HepG2 (cell line): Measurements from ENCODE around the gene LMAN2. TPM values are rescaled to one million over a fixed set of nuclear protein-coding genes. Genes with fewer than 3 reads are reported as not detected.

ENCODE experiments used
- DNMT3B ChIP-seq: conservative IDR thresholded peaks from 2 replicates; pipeline ENCODE4 v1.6.1; 2016; ENCODE audit warnings: missing biosample characterization, control low read depth
- HNRNPL ChIP-seq: fragments of 200-400 bp; formaldehyde crosslinking; IDR thresholded peaks from 2 replicates; pipeline ENCODE4 v1.6.1; 2017; ENCODE audit warnings: mild to moderate bottlenecking, low read depth, low read length
- MXD4 ChIP-seq: IDR thresholded peaks from 2 replicates; pipeline ENCODE4 v1.6.1; 2016; ENCODE audit warnings: mild to moderate bottlenecking, missing biosample characterization, missing genetic modification reagents
- NFATC3 ChIP-seq: sonication (generic); formaldehyde crosslinking; IDR thresholded peaks from 2 replicates; pipeline ENCODE4 v1.5.1; 2020; ENCODE audit warnings: mild to moderate bottlenecking, missing genetic modification reagents
- NFE2L2 ChIP-seq: fragments of 150-350 bp; IDR thresholded peaks from 2 replicates; pipeline ENCODE4 v1.6.1; 2014; ENCODE audit warnings: low read length
- SNAPC2 ChIP-seq: sonication (generic); formaldehyde crosslinking; IDR thresholded peaks from 2 replicates; pipeline ENCODE4 v1.8.1; 2022; ENCODE audit warnings: mild to moderate bottlenecking, missing genetic modification reagents
- ZFP36 ChIP-seq: fragments of 150-350 bp; IDR thresholded peaks from 2 replicates; pipeline ENCODE4 v1.6.1; 2018; ENCODE audit warnings: borderline replicate concordance, low read length, low read depth; ENCODE audit not compliant: partially characterized antibody
- ZNF562 ChIP-seq: sonication (generic); formaldehyde crosslinking; IDR thresholded peaks from 2 replicates; pipeline ENCODE4 v1.8.0; 2022; ENCODE audit warnings: missing genetic modification reagents, borderline replicate concordance
- ZNF746 ChIP-seq: sonication (generic); formaldehyde crosslinking; IDR thresholded peaks from 2 replicates; pipeline ENCODE4 v1.8.0; 2022; ENCODE audit warnings: mild to moderate bottlenecking, missing genetic modification reagents
- polyA plus RNA-seq, 8 experiments: library from polyadenylated mRNA; depleted of rRNA in 3 of 8; stranded (reverse) in 7 of 8; unstranded in 1 of 8; fragments of >200 nt; fragmentation: Illumina TruSeq in 4 of 8; extraction: Trizol in 4 of 8; gene quantifications; 2 replicates each; pipeline versions ENCODE4 v1.2.1 to v1.2.3, GENCODE V29; 2011 to 2016; ENCODE audit warnings: low read depth in 4 of 8, missing spikeins in 1 of 8, mixed read lengths in 1 of 8; ENCODE audit not compliant: insufficient read depth in 1 of 8
- total RNA-seq, 5 experiments: library from RNA; depleted of rRNA; stranded (reverse); fragments of >200 nt; fragmentation: Illumina TruSeq; extraction: Trizol; gene quantifications; 2 replicates each; pipeline ENCODE4 v1.2.3, GENCODE V29; 2016; ENCODE audit warnings: low read depth in 1 of 5
- TF ChIP-seq, protein P1 (sequence below): sonication (generic); formaldehyde crosslinking; IDR thresholded peaks from 2 replicates; pipeline ENCODE4 v1.4.0; 2020; ENCODE audit warnings: mild to moderate bottlenecking, missing genetic modification reagents
- TF ChIP-seq, protein P2 (sequence below): IDR thresholded peaks from 2 replicates; pipeline ENCODE4 v1.6.1; 2016
- TF ChIP-seq, protein P3 (sequence below): sonication (generic); formaldehyde crosslinking; IDR thresholded peaks from 2 replicates; pipeline ENCODE4 v1.5.1; 2020; ENCODE audit warnings: mild to moderate bottlenecking, moderate library complexity, missing genetic modification reagents
- TF ChIP-seq, protein P4 (sequence below), 2 experiments: IDR thresholded peaks; 2 replicates each; pipeline ENCODE4 v1.6.1; 2011 to 2012; ENCODE audit warnings: low read length in 2 of 2, borderline replicate concordance in 1 of 2, low read depth in 1 of 2, mild to moderate bottlenecking in 1 of 2, moderate library complexity in 1 of 2

The LMAN2 gene
- total and polyA plus RNA-seq, 2 of the 13 experiments (the other 11 are each of a cell fraction or from before 2014, with no cell fraction given): 191 to 197 TPM

DNA sequence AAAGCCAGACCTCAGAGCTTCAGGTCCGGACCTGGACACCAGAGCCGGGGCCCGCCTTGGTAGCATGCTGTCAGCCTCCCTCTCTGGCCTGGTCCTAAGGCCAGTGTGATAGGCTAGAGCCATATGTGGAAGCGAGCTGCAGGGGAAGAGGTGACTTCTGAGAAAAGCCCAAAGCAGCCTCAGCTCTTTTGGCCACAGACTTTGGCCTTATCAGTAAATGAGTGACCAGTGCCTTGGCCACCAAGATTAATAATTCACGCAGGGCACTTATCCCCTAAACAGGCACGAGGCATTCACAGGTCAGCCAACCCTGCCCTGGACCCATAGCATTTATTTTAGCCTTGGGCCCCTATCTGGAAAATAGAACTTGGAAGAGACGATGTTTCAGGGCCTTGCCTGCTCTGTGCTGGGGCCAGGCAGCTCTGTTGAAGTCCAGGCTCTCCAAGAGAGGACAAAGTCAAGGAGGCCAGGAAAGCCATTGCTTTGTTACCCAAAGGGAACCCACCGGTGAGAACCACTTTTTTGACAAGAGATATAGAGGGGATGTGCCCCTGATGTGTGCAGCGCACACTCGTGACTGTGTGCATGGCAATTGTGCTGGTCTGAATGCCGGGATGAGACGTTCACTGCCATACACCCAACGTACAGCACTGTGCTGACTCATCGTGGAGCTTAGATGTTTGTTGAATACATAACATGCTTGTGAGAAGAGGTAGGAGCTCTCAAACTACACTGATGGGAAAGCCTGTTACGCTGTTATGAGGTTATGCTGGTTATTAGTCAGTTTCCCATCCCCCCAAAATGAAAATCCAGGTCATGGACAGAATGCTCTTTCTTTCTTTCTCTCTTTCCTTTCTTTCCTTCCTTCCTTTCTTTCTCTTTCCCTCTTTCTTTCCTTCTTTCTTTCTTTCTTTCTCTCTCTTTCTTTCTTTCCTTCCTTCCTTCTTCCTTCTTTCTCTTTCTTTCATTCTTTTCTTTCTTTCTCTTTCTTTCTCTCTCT is 27.7 kb upstream of the LMAN2 start (continued):
- no peak for TF ChIP-seq MXD4 (CRISPR knock-in tag)
- TF ChIP-seq, protein P1, sequence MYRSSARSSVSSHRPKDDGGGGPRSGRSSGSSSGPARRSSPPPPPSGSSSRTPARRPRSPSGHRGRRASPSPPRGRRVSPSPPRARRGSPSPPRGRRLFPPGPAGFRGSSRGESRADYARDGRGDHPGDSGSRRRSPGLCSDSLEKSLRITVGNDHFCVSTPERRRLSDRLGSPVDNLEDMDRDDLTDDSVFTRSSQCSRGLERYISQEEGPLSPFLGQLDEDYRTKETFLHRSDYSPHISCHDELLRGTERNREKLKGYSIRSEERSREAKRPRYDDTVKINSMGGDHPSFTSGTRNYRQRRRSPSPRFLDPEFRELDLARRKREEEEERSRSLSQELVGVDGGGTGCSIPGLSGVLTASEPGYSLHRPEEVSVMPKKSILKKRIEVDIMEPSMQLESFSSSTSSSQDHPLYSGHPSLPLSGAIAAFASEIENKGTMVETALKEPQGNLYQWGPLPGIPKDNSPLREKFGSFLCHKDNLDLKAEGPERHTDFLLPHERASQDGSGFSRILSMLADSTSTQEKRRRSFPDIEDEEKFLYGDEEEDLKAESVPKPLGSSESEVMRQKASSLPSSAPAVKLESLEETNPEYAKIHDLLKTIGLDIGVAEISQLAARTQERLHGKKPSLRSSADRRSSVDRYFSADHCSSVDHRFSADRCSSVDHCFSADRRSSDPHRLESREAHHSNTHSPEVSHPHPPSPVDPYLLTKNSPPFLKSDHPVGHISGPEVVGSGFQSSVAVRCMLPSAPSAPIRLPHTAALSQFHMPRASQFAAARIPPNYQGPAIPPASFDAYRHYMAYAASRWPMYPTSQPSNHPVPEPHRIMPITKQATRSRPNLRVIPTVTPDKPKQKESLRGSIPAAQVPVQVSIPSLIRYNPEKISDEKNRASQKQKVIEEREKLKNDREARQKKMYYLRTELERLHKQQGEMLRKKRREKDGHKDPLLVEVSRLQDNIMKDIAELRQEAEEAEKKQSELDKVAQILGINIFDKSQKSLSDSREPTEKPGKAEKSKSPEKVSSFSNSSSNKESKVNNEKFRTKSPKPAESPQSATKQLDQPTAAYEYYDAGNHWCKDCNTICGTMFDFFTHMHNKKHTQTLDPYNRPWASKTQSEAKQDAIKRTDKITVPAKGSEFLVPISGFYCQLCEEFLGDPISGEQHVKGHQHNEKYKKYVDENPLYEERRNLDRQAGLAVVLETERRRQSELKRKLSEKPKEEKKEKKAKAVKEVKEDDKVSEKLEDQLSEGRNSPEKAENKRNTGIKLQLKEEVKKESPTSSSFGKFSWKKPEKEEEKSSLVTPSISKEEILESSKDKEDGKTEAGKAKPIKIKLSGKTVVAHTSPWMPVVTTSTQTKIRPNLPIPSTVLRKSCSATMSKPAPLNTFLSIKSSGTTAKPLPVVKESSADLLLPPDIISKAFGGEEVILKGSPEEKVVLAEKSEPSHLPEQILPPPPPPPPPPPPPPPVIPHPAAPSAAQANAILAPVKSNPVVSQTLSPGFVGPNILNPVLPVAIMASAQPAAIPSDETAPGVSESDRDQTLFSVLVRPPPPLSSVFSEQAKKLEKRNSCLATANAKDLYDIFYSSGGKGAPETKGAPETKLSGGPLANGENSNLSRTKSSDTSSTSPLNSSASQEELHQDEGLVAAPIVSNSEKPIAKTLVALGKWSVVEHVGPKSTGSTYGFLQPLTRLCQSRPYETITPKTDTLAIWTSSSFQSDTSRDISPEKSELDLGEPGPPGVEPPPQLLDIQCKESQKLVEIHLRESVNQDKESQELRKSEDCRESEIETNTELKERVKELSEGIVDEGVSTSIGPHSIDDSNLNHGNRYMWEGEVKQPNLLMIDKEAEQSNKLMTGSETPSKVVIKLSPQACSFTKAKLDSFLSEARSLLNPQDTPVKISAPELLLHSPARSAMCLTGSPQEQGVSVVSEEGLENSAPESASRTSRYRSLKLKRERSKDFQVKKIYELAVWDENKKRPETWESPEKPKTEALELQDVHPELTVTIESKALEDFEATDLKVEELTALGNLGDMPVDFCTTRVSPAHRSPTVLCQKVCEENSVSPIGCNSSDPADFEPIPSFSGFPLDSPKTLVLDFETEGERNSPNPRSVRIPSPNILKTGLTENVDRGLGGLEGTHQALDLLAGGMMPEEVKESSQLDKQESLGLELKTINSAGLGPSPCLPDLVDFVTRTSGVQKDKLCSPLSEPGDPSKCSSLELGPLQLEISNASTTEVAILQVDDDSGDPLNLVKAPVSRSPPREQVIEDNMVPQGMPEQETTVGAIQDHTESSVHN: 0 out of 2 replicates have a peak, but pooled peaks have one; percentile 7
- TF ChIP-seq ZNF562 (CRISPR knock-in tag): no peak
- peak; percentile 94 for TF ChIP-seq NFE2L2
- TF ChIP-seq, protein P2, sequence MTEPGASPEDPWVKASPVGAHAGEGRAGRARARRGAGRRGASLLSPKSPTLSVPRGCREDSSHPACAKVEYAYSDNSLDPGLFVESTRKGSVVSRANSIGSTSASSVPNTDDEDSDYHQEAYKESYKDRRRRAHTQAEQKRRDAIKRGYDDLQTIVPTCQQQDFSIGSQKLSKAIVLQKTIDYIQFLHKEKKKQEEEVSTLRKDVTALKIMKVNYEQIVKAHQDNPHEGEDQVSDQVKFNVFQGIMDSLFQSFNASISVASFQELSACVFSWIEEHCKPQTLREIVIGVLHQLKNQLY (CRISPR knock-in tag): peak; percentile 75
- no peak for TF ChIP-seq SNAPC2 (CRISPR knock-in tag)
- TF ChIP-seq NFATC3 (CRISPR knock-in tag): no peak
- no peak for TF ChIP-seq HNRNPL
- TF ChIP-seq ZFP36: no peak
- no peak for TF ChIP-seq DNMT3B
- no peak for TF ChIP-seq ZNF746 (CRISPR knock-in tag)
- TF ChIP-seq, protein P3, sequence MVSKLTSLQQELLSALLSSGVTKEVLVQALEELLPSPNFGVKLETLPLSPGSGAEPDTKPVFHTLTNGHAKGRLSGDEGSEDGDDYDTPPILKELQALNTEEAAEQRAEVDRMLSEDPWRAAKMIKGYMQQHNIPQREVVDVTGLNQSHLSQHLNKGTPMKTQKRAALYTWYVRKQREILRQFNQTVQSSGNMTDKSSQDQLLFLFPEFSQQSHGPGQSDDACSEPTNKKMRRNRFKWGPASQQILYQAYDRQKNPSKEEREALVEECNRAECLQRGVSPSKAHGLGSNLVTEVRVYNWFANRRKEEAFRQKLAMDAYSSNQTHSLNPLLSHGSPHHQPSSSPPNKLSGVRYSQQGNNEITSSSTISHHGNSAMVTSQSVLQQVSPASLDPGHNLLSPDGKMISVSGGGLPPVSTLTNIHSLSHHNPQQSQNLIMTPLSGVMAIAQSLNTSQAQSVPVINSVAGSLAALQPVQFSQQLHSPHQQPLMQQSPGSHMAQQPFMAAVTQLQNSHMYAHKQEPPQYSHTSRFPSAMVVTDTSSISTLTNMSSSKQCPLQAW: peak; percentile 99
- TF ChIP-seq, protein P4, sequence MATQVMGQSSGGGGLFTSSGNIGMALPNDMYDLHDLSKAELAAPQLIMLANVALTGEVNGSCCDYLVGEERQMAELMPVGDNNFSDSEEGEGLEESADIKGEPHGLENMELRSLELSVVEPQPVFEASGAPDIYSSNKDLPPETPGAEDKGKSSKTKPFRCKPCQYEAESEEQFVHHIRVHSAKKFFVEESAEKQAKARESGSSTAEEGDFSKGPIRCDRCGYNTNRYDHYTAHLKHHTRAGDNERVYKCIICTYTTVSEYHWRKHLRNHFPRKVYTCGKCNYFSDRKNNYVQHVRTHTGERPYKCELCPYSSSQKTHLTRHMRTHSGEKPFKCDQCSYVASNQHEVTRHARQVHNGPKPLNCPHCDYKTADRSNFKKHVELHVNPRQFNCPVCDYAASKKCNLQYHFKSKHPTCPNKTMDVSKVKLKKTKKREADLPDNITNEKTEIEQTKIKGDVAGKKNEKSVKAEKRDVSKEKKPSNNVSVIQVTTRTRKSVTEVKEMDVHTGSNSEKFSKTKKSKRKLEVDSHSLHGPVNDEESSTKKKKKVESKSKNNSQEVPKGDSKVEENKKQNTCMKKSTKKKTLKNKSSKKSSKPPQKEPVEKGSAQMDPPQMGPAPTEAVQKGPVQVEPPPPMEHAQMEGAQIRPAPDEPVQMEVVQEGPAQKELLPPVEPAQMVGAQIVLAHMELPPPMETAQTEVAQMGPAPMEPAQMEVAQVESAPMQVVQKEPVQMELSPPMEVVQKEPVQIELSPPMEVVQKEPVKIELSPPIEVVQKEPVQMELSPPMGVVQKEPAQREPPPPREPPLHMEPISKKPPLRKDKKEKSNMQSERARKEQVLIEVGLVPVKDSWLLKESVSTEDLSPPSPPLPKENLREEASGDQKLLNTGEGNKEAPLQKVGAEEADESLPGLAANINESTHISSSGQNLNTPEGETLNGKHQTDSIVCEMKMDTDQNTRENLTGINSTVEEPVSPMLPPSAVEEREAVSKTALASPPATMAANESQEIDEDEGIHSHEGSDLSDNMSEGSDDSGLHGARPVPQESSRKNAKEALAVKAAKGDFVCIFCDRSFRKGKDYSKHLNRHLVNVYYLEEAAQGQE (IDR thresholded peaks at IDR 0.05; ENCODE audit: borderline replicate concordance in 1 of 2, low read depth in 1 of 2, low read length in 2 of 2): peak in 1 of 2 experiments; percentile 43; a peak in 1 of 4 replicates
